GM12872 (cell line): ENCODE measurements around the gene ACTG1.

Experiments
- CTCF ChIP-seq: IDR thresholded peaks from 3 replicates; pipeline ENCODE4 v1.5.1; 2011; ENCODE audit warnings: low read depth, mild to moderate bottlenecking, low read length, moderate library complexity; ENCODE audit not compliant: insufficient read depth

Gene ACTG1

GRCh38 chr17:81474958-81475357 lies 37.6 kb downstream of the ACTG1 start:
- TF ChIP-seq CTCF = no peak

DNA sequence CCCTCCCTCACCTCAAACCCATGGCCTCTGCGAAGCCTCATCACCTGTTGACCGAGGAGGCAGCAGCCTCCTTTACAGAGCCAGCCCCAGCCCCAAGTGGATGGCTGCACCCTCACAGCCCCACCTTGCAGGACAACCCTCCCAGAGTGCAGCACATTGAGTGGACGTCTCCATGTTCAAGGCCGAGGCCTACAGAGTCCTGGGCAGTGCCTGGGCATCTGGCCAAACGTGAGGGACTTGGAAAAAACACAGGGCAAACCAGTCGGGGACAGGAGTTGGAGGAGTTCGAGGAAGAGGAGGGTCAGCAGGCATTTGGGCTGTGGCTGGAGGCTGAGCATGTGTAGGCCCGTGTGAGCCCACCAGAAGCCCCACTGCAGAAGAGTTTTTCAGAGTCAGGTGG lies 39.6 kb downstream of the ACTG1 start:
- TF ChIP-seq CTCF = no peak

DNA sequence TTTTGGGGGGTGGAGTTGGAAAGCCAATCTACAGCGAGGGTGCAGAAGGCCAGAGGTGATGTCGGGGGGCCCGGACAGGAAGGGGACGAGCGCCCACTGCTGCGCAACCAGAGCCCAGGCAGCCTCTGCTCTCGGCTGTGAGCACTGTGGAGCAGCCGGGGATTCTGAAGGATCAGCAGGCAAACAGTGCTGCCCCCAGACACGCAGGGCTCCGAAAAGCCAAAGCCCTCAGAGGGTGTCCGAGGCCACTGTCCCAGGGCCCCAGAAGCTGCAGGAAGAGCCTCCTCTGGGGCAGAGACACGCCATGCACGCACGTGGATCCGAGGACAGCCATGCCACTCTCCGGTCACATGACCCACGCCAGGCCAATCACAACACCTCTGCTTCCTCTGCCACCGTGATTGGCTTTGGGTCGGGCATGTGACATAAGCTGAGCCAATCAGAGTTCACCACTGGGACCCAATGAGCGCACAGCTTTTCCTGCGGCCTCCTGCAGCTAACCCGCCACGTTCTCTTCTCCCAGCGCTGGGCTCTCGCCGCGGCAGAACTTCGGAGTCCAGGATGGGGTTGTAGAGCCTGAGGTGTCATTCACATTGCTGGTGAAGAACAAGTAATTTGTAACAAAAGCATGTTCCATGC lies 40.7 kb downstream of the ACTG1 start:
- TF ChIP-seq CTCF = no peak

GRCh38 chr17:81470944-81471817 lies 41.4 kb downstream of the ACTG1 start:
- no peak for TF ChIP-seq CTCF

DNA sequence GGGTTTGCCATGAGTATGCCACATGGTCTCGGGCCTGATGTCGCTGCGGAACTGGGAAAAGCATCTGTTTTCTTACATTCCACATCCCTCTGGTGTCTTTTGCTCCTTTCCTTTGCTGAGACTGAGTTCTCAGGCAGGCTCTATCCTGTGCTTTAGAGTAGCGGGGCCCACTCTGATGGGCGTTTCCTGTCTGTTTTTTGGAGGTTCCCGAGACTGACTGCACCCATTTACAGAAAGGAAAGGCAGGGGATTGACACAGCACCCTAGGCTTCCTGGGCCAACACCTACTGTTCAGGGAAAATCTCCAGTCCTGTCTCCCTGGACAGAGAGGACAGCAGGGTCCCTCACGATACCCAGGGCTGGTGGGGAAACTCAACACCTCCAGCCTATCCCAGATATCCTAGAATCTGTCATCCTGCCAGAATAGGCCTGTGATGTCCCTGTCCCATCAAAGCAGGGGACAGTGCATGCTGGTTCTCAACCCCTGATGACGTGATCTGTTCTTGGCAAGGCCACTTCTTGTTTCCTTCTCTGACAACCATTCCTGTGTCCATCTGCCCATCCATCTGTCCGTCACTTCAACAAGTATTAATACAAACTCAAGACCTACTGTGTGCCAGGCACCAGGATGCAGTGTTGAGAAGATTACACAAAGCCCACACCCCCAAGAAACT lies 42.2 kb downstream of the ACTG1 start:
- TF ChIP-seq CTCF = no peak

- TF ChIP-seq CTCF = no peak
Observed at GRCh38 chr17:81469266-81469665, 43.3 kb downstream of the ACTG1 start.

- no peak for TF ChIP-seq CTCF
Observed at GRCh38 chr17:81468770-81469121, 43.9 kb downstream of the ACTG1 start.
